Measurements from ENCODE around the gene FRMPD4.

DNA sequence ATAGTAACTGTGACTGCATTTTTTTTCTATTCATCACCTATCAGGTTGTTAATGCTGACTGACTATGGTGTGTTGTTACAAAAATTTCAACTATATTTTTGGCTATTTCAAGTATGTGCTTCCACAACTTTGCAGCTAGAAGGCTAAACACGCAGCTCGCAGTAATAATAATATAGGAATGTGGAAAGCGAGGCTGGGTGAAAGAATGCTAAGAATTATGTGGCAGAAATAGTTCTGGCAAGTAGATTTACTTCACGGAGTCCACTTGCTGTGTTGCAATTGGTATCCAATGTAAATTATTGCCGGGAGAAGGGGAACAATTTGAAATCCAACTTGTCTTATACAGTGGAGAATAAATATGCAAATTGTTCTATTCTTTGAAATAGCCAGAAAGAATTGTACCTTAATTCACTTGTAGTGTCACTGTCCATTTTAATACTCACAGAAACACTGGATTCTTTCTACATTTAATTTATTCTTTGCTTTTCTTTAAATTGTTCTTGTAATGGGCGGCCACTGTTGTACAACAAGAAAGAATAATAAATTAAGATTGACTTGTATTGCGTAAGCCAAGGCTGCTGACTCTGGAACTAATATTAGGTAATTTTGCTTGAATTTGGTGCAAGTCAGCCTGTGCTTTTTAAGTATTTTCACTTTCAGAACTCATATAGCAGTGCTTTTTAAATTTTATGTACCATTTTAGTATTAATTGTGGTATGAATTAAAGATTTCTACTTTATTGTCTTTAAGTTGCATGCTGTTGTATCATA is 154.9 kb downstream of the FRMPD4 start:
- TF ChIP-seq, protein P1, sequence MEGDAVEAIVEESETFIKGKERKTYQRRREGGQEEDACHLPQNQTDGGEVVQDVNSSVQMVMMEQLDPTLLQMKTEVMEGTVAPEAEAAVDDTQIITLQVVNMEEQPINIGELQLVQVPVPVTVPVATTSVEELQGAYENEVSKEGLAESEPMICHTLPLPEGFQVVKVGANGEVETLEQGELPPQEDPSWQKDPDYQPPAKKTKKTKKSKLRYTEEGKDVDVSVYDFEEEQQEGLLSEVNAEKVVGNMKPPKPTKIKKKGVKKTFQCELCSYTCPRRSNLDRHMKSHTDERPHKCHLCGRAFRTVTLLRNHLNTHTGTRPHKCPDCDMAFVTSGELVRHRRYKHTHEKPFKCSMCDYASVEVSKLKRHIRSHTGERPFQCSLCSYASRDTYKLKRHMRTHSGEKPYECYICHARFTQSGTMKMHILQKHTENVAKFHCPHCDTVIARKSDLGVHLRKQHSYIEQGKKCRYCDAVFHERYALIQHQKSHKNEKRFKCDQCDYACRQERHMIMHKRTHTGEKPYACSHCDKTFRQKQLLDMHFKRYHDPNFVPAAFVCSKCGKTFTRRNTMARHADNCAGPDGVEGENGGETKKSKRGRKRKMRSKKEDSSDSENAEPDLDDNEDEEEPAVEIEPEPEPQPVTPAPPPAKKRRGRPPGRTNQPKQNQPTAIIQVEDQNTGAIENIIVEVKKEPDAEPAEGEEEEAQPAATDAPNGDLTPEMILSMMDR (IDR thresholded peaks at IDR 0.05), result no peak
- TF ChIP-seq POLR2A (IDR thresholded peaks at IDR 0.05), result no peak

Data from adrenal gland (tissue), 5 donors.